H1 (cell line): ENCODE data around the gene PEX6. TPM values are rescaled to one million over a fixed set of nuclear protein-coding genes. Genes with fewer than 3 reads are reported as not detected.

Source experiments
- BACH1 ChIP-seq: IDR thresholded peaks from 2 replicates; pipeline ENCODE4 v1.6.1; 2012; ENCODE audit warnings: low read length, improper control_type of control experiment
- CHD7 ChIP-seq: fragments of 300-600 bp; sonication (generic); IDR thresholded peaks from 2 replicates; pipeline ENCODE4 v1.7.1; 2012; ENCODE audit warnings: low read length, moderate library complexity, mild to moderate bottlenecking, inconsistent platforms; ENCODE audit not compliant: insufficient replicate concordance
- CREB1 ChIP-seq: IDR thresholded peaks from 2 replicates; pipeline ENCODE4 v1.6.1; 2012; ENCODE audit warnings: inconsistent platforms
- EZH2 ChIP-seq: fragments of 200-600 bp; sonication (generic); IDR thresholded peaks from 2 replicates; pipeline ENCODE4 v1.7.1; 2012; ENCODE audit warnings: low read depth, mild to moderate bottlenecking, moderate library complexity, low read length, inconsistent platforms; ENCODE audit not compliant: severe bottlenecking
- MAX ChIP-seq: IDR thresholded peaks from 2 replicates; pipeline ENCODE4 v1.6.1; 2012; ENCODE audit warnings: inconsistent platforms
- SP1 ChIP-seq: IDR thresholded peaks from 2 replicates; pipeline ENCODE4 v1.6.1; 2011; ENCODE audit warnings: low read depth, low read length
- SRF ChIP-seq: IDR thresholded peaks from 2 replicates; pipeline ENCODE4 v1.6.1; 2011; ENCODE audit warnings: mild to moderate bottlenecking, low read depth, low read length, moderate library complexity
- TAF1 ChIP-seq: IDR thresholded peaks from 2 replicates; pipeline ENCODE4 v1.6.1; 2011; ENCODE audit warnings: mild to moderate bottlenecking, low read depth, low read length
- TEAD4 ChIP-seq: IDR thresholded peaks from 2 replicates; pipeline ENCODE4 v1.6.1; 2012; ENCODE audit warnings: low read depth, low read length, inconsistent platforms, mixed read lengths
- polyA plus RNA-seq, 7 experiments: library from polyadenylated mRNA; depleted of rRNA in 3 of 7; stranded (reverse) in 5 of 7; unstranded in 2 of 7; fragments of >200 nt in 5 of 7; fragments of 200-250 nt in 2 of 7; gene quantifications; 1 replicate in 5 of 7; 2 replicates in 1 of 7; 4 replicates in 1 of 7; pipeline versions ENCODE4 v1.2.1 to v1.2.3, GENCODE V29; 2011 to 2013; ENCODE audit warnings: missing spikeins in 2 of 7, mixed read lengths in 2 of 7
- total RNA-seq: library from RNA; stranded (reverse); fragmentation: NEBNext Ultra II Directional; extraction: Animal tissue kit (Norgen Biotek cat#: 25700); gene quantifications from 2 replicates; pipeline ENCODE4 v1.2.1, GENCODE V29; 2021

Gene PEX6
- total and polyA plus RNA-seq, 2 of the 8 experiments (the other 6 are each of a cell fraction or from before 2014, with no cell fraction given), result 6.4 to 12.5 TPM

GRCh38 chr6:42952389-42952788, 26.6 kb downstream of the PEX6 start (continued):
- TF ChIP-seq SP1, result no peak
- no peak for TF ChIP-seq CHD7
- no peak for TF ChIP-seq EZH2
- no peak for TF ChIP-seq TAF1
- TF ChIP-seq BACH1, result no peak
- no peak for TF ChIP-seq CREB1
- no peak for TF ChIP-seq MAX
- TF ChIP-seq TEAD4, result no peak
- no peak for TF ChIP-seq SRF
- TF ChIP-seq, all 59 proteins: peak for 0
